ENCODE results near the gene DNAL1. TPM values are rescaled to one million over a fixed set of nuclear protein-coding genes. Genes with fewer than 3 reads are reported as not detected.

The DNAL1 gene
- polyA plus RNA-seq, 1 of the 3 experiments (the other 2 are of a cell fraction), result 2.6 TPM

DNA sequence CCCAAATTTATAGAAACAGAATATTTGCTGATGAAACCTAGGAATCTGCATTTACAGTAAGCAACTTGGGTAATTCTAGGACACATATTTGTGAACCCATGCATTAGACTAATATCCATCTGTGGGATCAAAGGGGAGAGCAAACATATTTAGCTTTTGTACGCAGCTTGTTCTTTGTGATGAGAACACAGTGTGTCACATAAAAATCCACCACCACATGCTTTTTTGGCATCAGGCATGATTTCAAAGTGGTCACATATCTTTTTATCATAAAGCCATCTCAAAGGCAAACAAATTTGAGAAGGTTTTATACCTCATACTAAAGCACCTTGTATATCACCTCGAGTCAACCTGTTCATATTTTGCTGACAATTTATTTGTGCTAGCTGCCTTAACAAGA is 15.7 kb downstream of the DNAL1 start:
- H3K27me3 ChIP-seq (ENCODE audit: insufficient read depth), result no peaks in the 10 kb centered on the region
- TF ChIP-seq, protein P1, sequence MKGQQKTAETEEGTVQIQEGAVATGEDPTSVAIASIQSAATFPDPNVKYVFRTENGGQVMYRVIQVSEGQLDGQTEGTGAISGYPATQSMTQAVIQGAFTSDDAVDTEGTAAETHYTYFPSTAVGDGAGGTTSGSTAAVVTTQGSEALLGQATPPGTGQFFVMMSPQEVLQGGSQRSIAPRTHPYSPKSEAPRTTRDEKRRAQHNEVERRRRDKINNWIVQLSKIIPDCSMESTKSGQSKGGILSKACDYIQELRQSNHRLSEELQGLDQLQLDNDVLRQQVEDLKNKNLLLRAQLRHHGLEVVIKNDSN (IDR thresholded peaks at IDR 0.05; ENCODE audit: borderline replicate concordance, low read depth), result no peak
- TF ChIP-seq FOXM1 (IDR thresholded peaks at IDR 0.05; ENCODE audit: low read depth) (no peak), FOXJ3 (CRISPR knock-in tag; IDR thresholded peaks at IDR 0.05) (no peak), SMC3 (IDR thresholded peaks at IDR 0.05; ENCODE audit: low read depth, low read length) (no peak), TCF12 (IDR thresholded peaks at IDR 0.05) (no peak), SIN3A (IDR thresholded peaks at IDR 0.05; ENCODE audit: borderline replicate concordance, low read depth, low read length) (no peak), NFIC (IDR thresholded peaks at IDR 0.05; ENCODE audit: borderline replicate concordance) (no peak), GABPA (IDR thresholded peaks at IDR 0.05; ENCODE audit: low read depth) (no peak)
- TF ChIP-seq, protein P2, sequence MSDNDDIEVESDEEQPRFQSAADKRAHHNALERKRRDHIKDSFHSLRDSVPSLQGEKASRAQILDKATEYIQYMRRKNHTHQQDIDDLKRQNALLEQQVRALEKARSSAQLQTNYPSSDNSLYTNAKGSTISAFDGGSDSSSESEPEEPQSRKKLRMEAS (IDR thresholded peaks at IDR 0.05; ENCODE audit: low read depth), result no peak
- H2AFZ ChIP-seq (ENCODE audit: low read depth), result no peak overlapping the region
- H4K20me1 ChIP-seq (ENCODE audit: insufficient read depth), result no peaks in the 10 kb centered on the region
- H3K4me1 ChIP-seq (ENCODE audit: control insufficient read depth in 1 of 2, insufficient read depth in 2 of 2, low read depth in 1 of 2, low read length in 1 of 2), result no peaks in the 10 kb centered on the region
- no peak overlapping the region for H3K27ac ChIP-seq (ENCODE audit: low read depth in 2 of 2, low read length in 1 of 2)
- no peaks in the 10 kb centered on the region for H3K9me2 ChIP-seq
- H3K4me2 ChIP-seq, result no peak overlapping the region
- H3K79me2 ChIP-seq (ENCODE audit: insufficient read depth), result 0 out of 2 replicates have a peak, but pooled peaks cover 5% of the 10 kb centered on the region
- DNase-seq, result no peak
- CTCF ChIA-PET, result interaction anchor here (0.6 kb wide), 1 partner anchor 512 kb away, joined by 3 read pairs; no protein-coding TSS in a partner anchor
- POLR2A ChIA-PET, result no interaction called here
- peaks cover 26% of the 10 kb centered on the region for H3F3A ChIP-seq (replicated peaks; ENCODE audit: insufficient read depth)
- no peak overlapping the region for H3K4me3 ChIP-seq (ENCODE audit: low read depth in 2 of 2, low read length in 1 of 2)
- no peaks in the 10 kb centered on the region for H3K9me3 ChIP-seq
- H3K36me3 ChIP-seq (replicated peaks in 1 of 2; ENCODE audit: control insufficient read depth in 1 of 2, insufficient read depth in 2 of 2, low read length in 1 of 2), result peaks cover 3 to 20% of the 10 kb centered on the region in 2 experiments
- H3K9ac ChIP-seq, result no peak overlapping the region
- 88% methylated on average over 2 of the region's 2 CpGs for WGBS (ENCODE audit: low lambda C conversion rate)

DNA sequence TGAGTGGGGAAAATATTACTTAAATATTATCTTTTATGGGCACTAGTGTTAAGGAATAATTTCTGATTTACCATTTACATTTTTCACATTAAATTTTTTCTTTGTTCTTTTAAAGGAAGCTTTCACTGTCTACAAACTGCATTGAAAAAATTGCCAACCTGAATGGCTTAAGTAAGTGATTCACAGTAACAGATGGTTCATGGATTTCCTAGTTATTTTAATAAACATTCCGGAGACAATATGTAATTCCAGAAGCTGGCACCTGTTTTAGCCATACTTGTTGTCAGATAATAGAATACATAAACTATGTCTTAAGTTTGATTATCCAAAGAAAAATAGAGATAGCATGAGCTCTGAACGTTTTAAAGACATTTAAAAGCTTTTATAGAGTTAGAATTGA is 17.1 kb downstream of the DNAL1 start:
- no peaks in the 10 kb centered on the region for H3K27me3 ChIP-seq (ENCODE audit: insufficient read depth)
- no peak overlapping the region for H3K4me3 ChIP-seq (ENCODE audit: low read depth in 2 of 2, low read length in 1 of 2)
- TF ChIP-seq FOSL2 (IDR thresholded peaks at IDR 0.05; ENCODE audit: borderline replicate concordance, low read depth), result no peak
- TF ChIP-seq GATA2 (CRISPR knock-in tag; IDR thresholded peaks at IDR 0.05), result no peak
- no peaks in the 10 kb centered on the region for H3K4me1 ChIP-seq (ENCODE audit: control insufficient read depth in 1 of 2, insufficient read depth in 2 of 2, low read depth in 1 of 2, low read length in 1 of 2)
- 68% methylated on average over 2 of the region's 2 CpGs for WGBS (ENCODE audit: low lambda C conversion rate)
- peak overlapping the region in 1 of 2 experiments; percentile 59; a peak in 3 of 4 replicates for H3K27ac ChIP-seq (ENCODE audit: low read depth in 2 of 2, low read length in 1 of 2)
- H2AFZ ChIP-seq (ENCODE audit: low read depth), result no peak overlapping the region
- H3K4me2 ChIP-seq, result no peak overlapping the region
- peaks cover 3 to 27% of the 10 kb centered on the region in 2 experiments for H3K36me3 ChIP-seq (replicated peaks in 1 of 2; ENCODE audit: control insufficient read depth in 1 of 2, insufficient read depth in 2 of 2, low read length in 1 of 2)
- no peak overlapping the region for H3K9ac ChIP-seq
- CTCF ChIA-PET, result interaction anchor here (0.9 to 3.4 kb wide), 2 partner anchors 28 to 149 kb away, joined by 3 to 12 read pairs; no protein-coding TSS in a partner anchor
- H3K9me3 ChIP-seq, result no peaks in the 10 kb centered on the region
- H4K20me1 ChIP-seq (ENCODE audit: insufficient read depth), result no peaks in the 10 kb centered on the region
- no peak for DNase-seq
- no peaks in the 10 kb centered on the region for H3K9me2 ChIP-seq
- H3K79me2 ChIP-seq (ENCODE audit: insufficient read depth), result peaks cover 5% of the 10 kb centered on the region; the same call in 1 of the 2 replicates
- peaks cover 27% of the 10 kb centered on the region for H3F3A ChIP-seq (replicated peaks; ENCODE audit: insufficient read depth)
- POLR2A ChIA-PET, result interaction anchor here (0.6 kb wide), 1 partner anchor 49 kb away, joined by 3 read pairs; no protein-coding TSS in a partner anchor

DNA sequence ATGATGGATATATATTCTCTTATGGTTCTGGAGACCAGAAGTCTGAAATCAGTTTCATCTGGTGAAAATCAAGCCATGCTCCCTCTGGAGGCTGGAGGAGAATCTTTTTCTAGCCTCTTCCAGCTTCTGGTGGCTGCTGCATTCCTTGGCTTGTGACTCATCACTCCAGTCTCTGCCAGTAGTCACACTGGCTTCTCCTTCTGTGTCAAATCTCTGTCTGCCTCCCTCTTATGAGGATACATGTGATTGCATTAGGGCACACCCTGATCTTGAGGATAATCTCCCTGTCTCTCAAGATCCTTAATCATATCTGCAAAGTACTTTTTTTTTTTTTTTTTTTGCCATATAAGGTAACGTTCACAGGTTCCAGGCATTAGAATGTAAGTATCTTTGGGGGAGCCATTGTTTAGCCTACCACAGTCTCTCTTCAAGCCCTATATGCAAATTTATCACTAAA is 17.7 kb downstream of the DNAL1 start:
- Histone ChIP-seq H4K20me1 (ENCODE audit: insufficient read depth) (no peaks in the 10 kb centered on the region), H3K4me3 (ENCODE audit: low read depth in 2 of 2, low read length in 1 of 2) (no peak overlapping the region), H3K79me2 (ENCODE audit: insufficient read depth) (peaks cover 5% of the 10 kb centered on the region; the same call in 1 of the 2 replicates), H3K27me3 (ENCODE audit: insufficient read depth) (no peaks in the 10 kb centered on the region), H3K9me2 (no peaks in the 10 kb centered on the region), H3K36me3 (replicated peaks in 1 of 2; ENCODE audit: control insufficient read depth in 1 of 2, insufficient read depth in 2 of 2, low read length in 1 of 2) (peaks cover 3 to 27% of the 10 kb centered on the region in 2 experiments), H2AFZ (ENCODE audit: low read depth) (no peak overlapping the region; the same call in 1 of the 2 replicates), H3K27ac (ENCODE audit: low read depth in 2 of 2, low read length in 1 of 2) (peak overlapping the region in 1 of 2 experiments; percentile 59; a peak in 2 of 4 replicates), H3K4me2 (no peak overlapping the region), H3F3A (replicated peaks; ENCODE audit: insufficient read depth) (peaks cover 27% of the 10 kb centered on the region), H3K9me3 (no peaks in the 10 kb centered on the region), H3K4me1 (ENCODE audit: control insufficient read depth in 1 of 2, insufficient read depth in 2 of 2, low read depth in 1 of 2, low read length in 1 of 2) (no peaks in the 10 kb centered on the region), H3K9ac (no peak overlapping the region)
- peak; percentile 15 for DNase-seq
- ChIA-PET POLR2A (no interaction called here), CTCF (interaction anchor here (0.9 to 3.4 kb wide), 2 partner anchors 29 to 150 kb away, joined by 3 to 12 read pairs; no protein-coding TSS in a partner anchor)
- WGBS (ENCODE audit: low lambda C conversion rate), result 33% methylated on average over 1 of the region's 1 CpG
- TF ChIP-seq, protein P2 (IDR thresholded peaks at IDR 0.05; ENCODE audit: low read depth), result peak; percentile 63
- TF ChIP-seq JUND (IDR thresholded peaks at IDR 0.05) (peak; percentile 86), FOSL2 (IDR thresholded peaks at IDR 0.05; ENCODE audit: borderline replicate concordance, low read depth) (peak; percentile 87), TEAD4 (IDR thresholded peaks at IDR 0.05; ENCODE audit: borderline replicate concordance, insufficient read depth) (peak; percentile 72; the same call in 1 of the 2 replicates)
- TF ChIP-seq, protein P3, sequence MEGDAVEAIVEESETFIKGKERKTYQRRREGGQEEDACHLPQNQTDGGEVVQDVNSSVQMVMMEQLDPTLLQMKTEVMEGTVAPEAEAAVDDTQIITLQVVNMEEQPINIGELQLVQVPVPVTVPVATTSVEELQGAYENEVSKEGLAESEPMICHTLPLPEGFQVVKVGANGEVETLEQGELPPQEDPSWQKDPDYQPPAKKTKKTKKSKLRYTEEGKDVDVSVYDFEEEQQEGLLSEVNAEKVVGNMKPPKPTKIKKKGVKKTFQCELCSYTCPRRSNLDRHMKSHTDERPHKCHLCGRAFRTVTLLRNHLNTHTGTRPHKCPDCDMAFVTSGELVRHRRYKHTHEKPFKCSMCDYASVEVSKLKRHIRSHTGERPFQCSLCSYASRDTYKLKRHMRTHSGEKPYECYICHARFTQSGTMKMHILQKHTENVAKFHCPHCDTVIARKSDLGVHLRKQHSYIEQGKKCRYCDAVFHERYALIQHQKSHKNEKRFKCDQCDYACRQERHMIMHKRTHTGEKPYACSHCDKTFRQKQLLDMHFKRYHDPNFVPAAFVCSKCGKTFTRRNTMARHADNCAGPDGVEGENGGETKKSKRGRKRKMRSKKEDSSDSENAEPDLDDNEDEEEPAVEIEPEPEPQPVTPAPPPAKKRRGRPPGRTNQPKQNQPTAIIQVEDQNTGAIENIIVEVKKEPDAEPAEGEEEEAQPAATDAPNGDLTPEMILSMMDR (IDR thresholded peaks at IDR 0.05), result peak; percentile 73
- TF ChIP-seq, protein P4, sequence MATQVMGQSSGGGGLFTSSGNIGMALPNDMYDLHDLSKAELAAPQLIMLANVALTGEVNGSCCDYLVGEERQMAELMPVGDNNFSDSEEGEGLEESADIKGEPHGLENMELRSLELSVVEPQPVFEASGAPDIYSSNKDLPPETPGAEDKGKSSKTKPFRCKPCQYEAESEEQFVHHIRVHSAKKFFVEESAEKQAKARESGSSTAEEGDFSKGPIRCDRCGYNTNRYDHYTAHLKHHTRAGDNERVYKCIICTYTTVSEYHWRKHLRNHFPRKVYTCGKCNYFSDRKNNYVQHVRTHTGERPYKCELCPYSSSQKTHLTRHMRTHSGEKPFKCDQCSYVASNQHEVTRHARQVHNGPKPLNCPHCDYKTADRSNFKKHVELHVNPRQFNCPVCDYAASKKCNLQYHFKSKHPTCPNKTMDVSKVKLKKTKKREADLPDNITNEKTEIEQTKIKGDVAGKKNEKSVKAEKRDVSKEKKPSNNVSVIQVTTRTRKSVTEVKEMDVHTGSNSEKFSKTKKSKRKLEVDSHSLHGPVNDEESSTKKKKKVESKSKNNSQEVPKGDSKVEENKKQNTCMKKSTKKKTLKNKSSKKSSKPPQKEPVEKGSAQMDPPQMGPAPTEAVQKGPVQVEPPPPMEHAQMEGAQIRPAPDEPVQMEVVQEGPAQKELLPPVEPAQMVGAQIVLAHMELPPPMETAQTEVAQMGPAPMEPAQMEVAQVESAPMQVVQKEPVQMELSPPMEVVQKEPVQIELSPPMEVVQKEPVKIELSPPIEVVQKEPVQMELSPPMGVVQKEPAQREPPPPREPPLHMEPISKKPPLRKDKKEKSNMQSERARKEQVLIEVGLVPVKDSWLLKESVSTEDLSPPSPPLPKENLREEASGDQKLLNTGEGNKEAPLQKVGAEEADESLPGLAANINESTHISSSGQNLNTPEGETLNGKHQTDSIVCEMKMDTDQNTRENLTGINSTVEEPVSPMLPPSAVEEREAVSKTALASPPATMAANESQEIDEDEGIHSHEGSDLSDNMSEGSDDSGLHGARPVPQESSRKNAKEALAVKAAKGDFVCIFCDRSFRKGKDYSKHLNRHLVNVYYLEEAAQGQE (IDR thresholded peaks at IDR 0.05; ENCODE audit: low read depth, low read length), result no peak
